Liver (tissue), 9 donors: ENCODE data around the gene RRP1. TPM values are rescaled to one million over a fixed set of nuclear protein-coding genes. Genes with fewer than 3 reads are reported as not detected.

Experiments used
- DNase-seq: peaks from one replicate; pipeline ENCODE4 v3.0.0-alpha.2; 2017; ENCODE audit warnings: low spot score
- H3K27ac ChIP-seq, 2 donors: one replicate each; pipeline ENCODE4 v1.7.0; 2013; ENCODE audit warnings: inconsistent platforms in 2 of 2, low read length in 2 of 2, control low read depth in 1 of 2, low read depth in 1 of 2, mild to moderate bottlenecking in 1 of 2
- H3K27me3 ChIP-seq, 4 donors: one replicate each; pipeline versions ENCODE4 v1.6.1 to v1.7.0; 2013; ENCODE audit warnings: low read length in 3 of 4, inconsistent platforms in 1 of 4, mild to moderate bottlenecking in 1 of 4, moderate library complexity in 1 of 4; ENCODE audit not compliant: control insufficient read depth in 4 of 4, insufficient read depth in 4 of 4
- H3K36me3 ChIP-seq, 4 donors: one replicate each; pipeline versions ENCODE4 v1.6.1 to v1.7.0; 2013; ENCODE audit warnings: low read length in 3 of 4, mild to moderate bottlenecking in 3 of 4, low read depth in 1 of 4, moderate library complexity in 1 of 4; ENCODE audit not compliant: control insufficient read depth in 4 of 4, insufficient read depth in 3 of 4
- H3K4me1 ChIP-seq, 4 donors: one replicate each; pipeline versions ENCODE4 v1.6.1 to v1.7.0; 2013; ENCODE audit warnings: low read length in 3 of 4, mild to moderate bottlenecking in 3 of 4, moderate library complexity in 1 of 4; ENCODE audit not compliant: control insufficient read depth in 4 of 4, insufficient read depth in 4 of 4
- H3K4me3 ChIP-seq, 3 donors: one replicate each; pipeline versions ENCODE4 v1.6.1 to v1.7.0; 2013; ENCODE audit warnings: low read length in 3 of 3, control low read depth in 1 of 3, low read depth in 1 of 3, mild to moderate bottlenecking in 1 of 3
- H3K9ac ChIP-seq, 2 donors: one replicate each; pipeline ENCODE4 v1.7.0; 2013; ENCODE audit warnings: low read length in 2 of 2, mild to moderate bottlenecking in 2 of 2, moderate library complexity in 2 of 2, control low read depth in 1 of 2, low read depth in 1 of 2
- H3K9me3 ChIP-seq, 4 donors: one replicate each; pipeline versions ENCODE4 v1.6.1 to v1.7.0; 2013; ENCODE audit warnings: low read length in 3 of 4; ENCODE audit not compliant: control insufficient read depth in 4 of 4
- EGR1 ChIP-seq, 2 donors: IDR thresholded peaks; 2 replicates each; pipeline ENCODE4 v1.6.1; 2016 to 2018; ENCODE audit warnings: antibody characterized with exemption in 2 of 2, low read depth in 2 of 2
- FOXA1 ChIP-seq: IDR thresholded peaks from 2 replicates; pipeline ENCODE4 v1.6.1; 2016; ENCODE audit warnings: antibody characterized with exemption
- FOXA2 ChIP-seq: IDR thresholded peaks from 2 replicates; pipeline ENCODE4 v1.6.1; 2016; ENCODE audit warnings: antibody characterized with exemption
- GABPA ChIP-seq, 2 donors: IDR thresholded peaks in 1 of 2; conservative IDR thresholded peaks in 1 of 2; 2 replicates each; pipeline ENCODE4 v1.6.1; 2016; ENCODE audit warnings: antibody characterized with exemption in 2 of 2, mild to moderate bottlenecking in 1 of 2, moderate library complexity in 1 of 2
- HNF4G ChIP-seq: IDR thresholded peaks from 2 replicates; pipeline ENCODE4 v1.6.1; 2016; ENCODE audit warnings: antibody characterized with exemption
- JUND ChIP-seq, 2 donors: IDR thresholded peaks; 2 replicates each; pipeline ENCODE4 v1.6.1; 2016; ENCODE audit warnings: antibody characterized with exemption in 2 of 2
- MAX ChIP-seq: IDR thresholded peaks from 2 replicates; pipeline ENCODE4 v1.6.1; 2016; ENCODE audit warnings: antibody characterized with exemption
- RAD21 ChIP-seq, 2 donors: IDR thresholded peaks; 2 replicates each; pipeline ENCODE4 v1.6.1; 2016; ENCODE audit warnings: antibody characterized with exemption in 2 of 2, mild to moderate bottlenecking in 2 of 2
- REST ChIP-seq: IDR thresholded peaks from 2 replicates; pipeline ENCODE4 v1.6.1; 2016; ENCODE audit warnings: antibody characterized with exemption, mild to moderate bottlenecking
- YY1 ChIP-seq: IDR thresholded peaks from 2 replicates; pipeline ENCODE4 v1.6.1; 2016; ENCODE audit warnings: antibody characterized with exemption, mild to moderate bottlenecking
- WGBS: extraction: QIAGEN DNeasy Blood & Tissue Kit; methylation state at CpG from one replicate; pipeline ENCODE4 v1.1.7; 2013; 5-methylcytosine and 5-hydroxymethylcytosine counted together
- polyA plus RNA-seq, 2 donors: library from polyadenylated mRNA; stranded (reverse) in 1 of 2; unstranded in 1 of 2; fragments of 200-250 nt in 1 of 2; fragments of >200 nt in 1 of 2; fragmentation: Nextera tagmentation in 1 of 2; extraction: Ambion mirVana in 1 of 2; gene quantifications; one replicate each; pipeline versions ENCODE4 v1.2.1 to v1.2.3, GENCODE V29; 2013 to 2015
- total RNA-seq, 2 donors: library from RNA; depleted of rRNA; stranded (reverse); fragments of >200 nt; gene quantifications; one replicate each; pipeline ENCODE4 v1.2.3, GENCODE V29; 2014
- TF ChIP-seq, protein P1 (sequence below): IDR thresholded peaks from 2 replicates; pipeline ENCODE4 v1.6.1; 2016; ENCODE audit warnings: antibody characterized with exemption
- donor health status: healthy.
- donor health status: healthy.
- donor health status: healthy.
- donor health status: healthy.
- donor health status: healthy.

RRP1 gene
- total and polyA plus RNA-seq, 4 donors, result 5.4 to 15.0 (median 7.7) TPM

DNA sequence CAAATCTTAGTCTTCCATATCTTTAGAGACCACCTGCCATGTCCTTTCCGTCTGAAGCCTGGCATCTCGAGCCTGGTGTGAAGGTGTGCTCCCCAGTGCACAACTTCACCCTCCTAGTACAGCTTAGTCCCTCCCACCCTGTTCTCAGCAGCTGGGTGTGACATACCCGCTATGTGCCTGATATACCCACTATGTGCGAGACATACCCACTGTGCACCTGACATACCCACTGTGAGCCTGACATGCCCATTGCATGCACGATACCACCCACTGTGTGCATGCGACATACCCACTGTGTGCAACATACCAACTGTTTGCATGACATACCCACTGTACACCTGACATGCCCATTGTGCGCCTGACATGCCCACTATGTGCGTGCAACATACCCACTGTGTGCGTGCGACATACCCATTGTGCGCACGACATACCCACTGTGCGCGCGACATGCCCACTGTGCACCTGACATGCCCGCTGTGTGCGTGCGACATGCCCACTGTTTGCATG, 3.0 kb upstream of the RRP1 start:
- Histone ChIP-seq H3K4me3 (no peak overlapping the region), H3K36me3 (no peaks in the 10 kb centered on the region), H3K27me3 (no peaks in the 10 kb centered on the region), H3K4me1 (peaks cover 8 to 27% (median 22%) of the 10 kb centered on the region in 4 donors), H3K9ac (no peak overlapping the region), H3K9me3 (no peaks in the 10 kb centered on the region), H3K27ac (no peak overlapping the region)
- TF ChIP-seq YY1 (no peak), EGR1 (IDR thresholded peaks at IDR 0.05; ENCODE audit: low read depth in 2 of 2) (no peak), FOXA1 (no peak), REST (no peak), FOXA2 (no peak), JUND (IDR thresholded peaks at IDR 0.05) (no peak), RAD21 (IDR thresholded peaks at IDR 0.05) (no peak)
- DNase-seq, result no peak
- 93% methylated on average over 18 of the region's 18 CpGs for WGBS

- WGBS, result 96% methylated on average over 38 of the region's 38 CpGs
- peaks cover 8 to 27% (median 22%) of the 10 kb centered on the region in 4 donors for H3K4me1 ChIP-seq
- H3K9ac ChIP-seq, result no peak overlapping the region
- TF ChIP-seq HNF4G, result no peak
- TF ChIP-seq MAX, result no peak
- no peak for TF ChIP-seq GABPA (IDR thresholded peaks at IDR 0.05 in 1 of 2, conservative IDR thresholded peaks at IDR 0.05 in 1 of 2)
- TF ChIP-seq, protein P1, sequence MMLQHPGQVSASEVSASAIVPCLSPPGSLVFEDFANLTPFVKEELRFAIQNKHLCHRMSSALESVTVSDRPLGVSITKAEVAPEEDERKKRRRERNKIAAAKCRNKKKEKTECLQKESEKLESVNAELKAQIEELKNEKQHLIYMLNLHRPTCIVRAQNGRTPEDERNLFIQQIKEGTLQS, result no peak
- TF ChIP-seq EGR1 (IDR thresholded peaks at IDR 0.05; ENCODE audit: low read depth in 2 of 2), result no peak
- no peak for TF ChIP-seq REST
- H3K27me3 ChIP-seq, result no peaks in the 10 kb centered on the region
- DNase-seq, result no peak
- H3K36me3 ChIP-seq, result peaks cover 0 to 3% (median 0%) of the 10 kb centered on the region in 4 donors
- no peak overlapping the region for H3K4me3 ChIP-seq
- H3K9me3 ChIP-seq, result no peaks in the 10 kb centered on the region
- H3K27ac ChIP-seq, result no peak overlapping the region
Observed at GRCh38 chr21:43786807-43787440, 2.5 kb upstream of the RRP1 start.
